GM12865 (cell line): ENCODE data around the gene C1QL4.
"Not testable (repeated sequence)": the region's sequence is repeated elsewhere in the genome, so short reads cannot be mapped to it uniquely, and the experiment has no call there.

Experiments
- DNase-seq: peaks from one replicate; pipeline ENCODE4 v3.0.0; 2010; ENCODE audit warnings: low read depth
- H3K4me3 ChIP-seq: 2 replicates; pipeline ENCODE4 v1.5.1; 2011; ENCODE audit warnings: mild to moderate bottlenecking, low read depth, low read length, control low read depth
- CTCF ChIP-seq: IDR thresholded peaks from 2 replicates; pipeline ENCODE4 v1.5.1; 2011; ENCODE audit warnings: low read length, control low read depth, low read depth, inconsistent platforms; ENCODE audit not compliant: insufficient read depth; ENCODE audit errors: missing control alignments

The C1QL4 gene

GRCh38 chr12:49338830-49339463, 2.0 kb upstream of the C1QL4 start:
- no peak for TF ChIP-seq CTCF

GRCh38 chr12:49335955-49336644, 888 bp downstream of the C1QL4 start:
- TF ChIP-seq CTCF, result no peak
- no peak overlapping the region for H3K4me3 ChIP-seq
- no peak for DNase-seq

More at GRCh38 chr12:49338830-49339463, 2.0 kb upstream of the C1QL4 start:
- H3K4me3 ChIP-seq, result no peak overlapping the region
- DNase-seq, result no peak

GRCh38 chr12:49335118-49335954, 1.7 kb downstream of the C1QL4 start:
- DNase-seq, result no peak
- H3K4me3 ChIP-seq, result no peak overlapping the region
- TF ChIP-seq CTCF, result no peak

GRCh38 chr12:49334681-49335080, 2.3 kb downstream of the C1QL4 start:
- no peak for DNase-seq
- H3K4me3 ChIP-seq, result no peak overlapping the region
- no peak for TF ChIP-seq CTCF

GRCh38 chr12:49334226-49334625, 2.8 kb downstream of the C1QL4 start:
- no peak for TF ChIP-seq CTCF
- H3K4me3 ChIP-seq, result no peak overlapping the region
- no peak for DNase-seq

- not testable (repeated sequence) for H3K4me3 ChIP-seq, DNase-seq
Measured at GRCh38 chr12:49333778-49334177, 3.2 kb downstream of the C1QL4 start.

GRCh38 chr12:49332891-49333371, 4.1 kb downstream of the C1QL4 start:
- TF ChIP-seq CTCF, result no peak
- no peak overlapping the region for H3K4me3 ChIP-seq
- no peak for DNase-seq
